ENCODE measurements around the gene CCRL2.
"Not testable (repeated sequence)": the region's sequence is repeated elsewhere in the genome, so short reads cannot be mapped to it uniquely, and the experiment has no call there.

Gene CCRL2

DNA sequence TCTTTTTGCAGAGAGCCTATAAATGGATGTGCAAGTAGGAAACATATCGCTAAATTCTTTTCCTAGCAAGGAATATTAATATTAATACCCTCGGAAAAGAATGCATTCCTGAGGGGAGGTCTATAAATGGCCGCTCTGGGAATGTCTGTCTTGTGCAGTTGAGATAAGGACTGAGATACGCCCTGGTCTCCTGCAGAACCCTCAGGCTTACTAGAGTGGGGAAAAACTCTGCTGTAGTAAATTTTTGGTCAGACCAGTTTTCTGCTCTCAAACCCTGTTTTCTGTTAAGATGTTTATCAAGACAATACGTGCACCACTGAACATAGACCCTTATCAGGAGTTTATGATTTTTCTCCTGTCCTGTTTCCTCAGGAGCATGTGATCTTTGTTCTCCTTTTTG lies 24.8 kb downstream of the CCRL2 start:
- DNase-seq: not testable (repeated sequence)

DNA sequence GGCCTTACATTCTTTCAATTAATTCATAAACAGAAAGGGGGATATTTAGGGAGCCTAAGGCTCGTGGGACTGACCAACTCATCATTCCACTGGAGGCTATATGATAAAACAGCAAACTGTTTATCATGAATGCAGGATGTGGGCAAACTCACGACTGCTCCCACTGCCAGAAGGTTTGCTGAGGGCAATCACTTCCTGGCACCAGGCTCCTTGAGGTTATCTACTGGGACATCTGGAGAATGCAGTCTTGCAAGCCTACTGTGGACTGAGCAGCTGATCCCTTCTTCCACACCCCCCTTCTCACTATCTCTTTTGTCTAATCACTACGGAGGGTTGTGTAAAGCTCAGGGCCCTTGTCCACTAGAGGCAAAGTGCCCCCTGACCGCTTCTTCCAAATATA lies 26.1 kb downstream of the CCRL2 start:
- DNase-seq: not testable (repeated sequence)

DNA sequence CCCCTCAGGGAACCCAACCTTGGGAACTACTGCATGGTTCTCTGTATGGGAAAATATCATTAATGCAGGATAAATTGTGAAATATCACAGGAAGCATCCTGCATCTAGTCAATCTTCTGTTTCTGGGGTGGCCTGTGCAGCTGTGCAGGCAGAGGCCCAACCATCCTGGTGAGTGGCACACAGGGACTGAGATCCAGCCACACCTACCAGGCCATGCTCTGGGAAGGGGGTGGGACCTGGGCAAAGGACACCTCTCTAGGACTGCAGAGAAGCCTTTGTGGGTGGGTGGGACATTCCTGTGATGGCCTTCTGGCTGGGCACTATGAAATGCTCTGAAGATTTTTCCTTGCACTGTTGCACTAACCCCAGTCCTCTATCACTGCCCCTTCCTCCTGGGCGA lies 26.8 kb downstream of the CCRL2 start:
- DNase-seq: no peak

- no peak for DNase-seq
Measured at GRCh38 chr3:46435081-46435726, 28.1 kb downstream of the CCRL2 start.

GRCh38 chr3:46438831-46439230 lies 31.8 kb downstream of the CCRL2 start:
- DNase-seq: no peak

- DNase-seq: peak in 3 of 6 experiments; percentile 5 to 65 (median 27)
Measured at GRCh38 chr3:46440531-46441294, 33.7 kb downstream of the CCRL2 start.

DNA sequence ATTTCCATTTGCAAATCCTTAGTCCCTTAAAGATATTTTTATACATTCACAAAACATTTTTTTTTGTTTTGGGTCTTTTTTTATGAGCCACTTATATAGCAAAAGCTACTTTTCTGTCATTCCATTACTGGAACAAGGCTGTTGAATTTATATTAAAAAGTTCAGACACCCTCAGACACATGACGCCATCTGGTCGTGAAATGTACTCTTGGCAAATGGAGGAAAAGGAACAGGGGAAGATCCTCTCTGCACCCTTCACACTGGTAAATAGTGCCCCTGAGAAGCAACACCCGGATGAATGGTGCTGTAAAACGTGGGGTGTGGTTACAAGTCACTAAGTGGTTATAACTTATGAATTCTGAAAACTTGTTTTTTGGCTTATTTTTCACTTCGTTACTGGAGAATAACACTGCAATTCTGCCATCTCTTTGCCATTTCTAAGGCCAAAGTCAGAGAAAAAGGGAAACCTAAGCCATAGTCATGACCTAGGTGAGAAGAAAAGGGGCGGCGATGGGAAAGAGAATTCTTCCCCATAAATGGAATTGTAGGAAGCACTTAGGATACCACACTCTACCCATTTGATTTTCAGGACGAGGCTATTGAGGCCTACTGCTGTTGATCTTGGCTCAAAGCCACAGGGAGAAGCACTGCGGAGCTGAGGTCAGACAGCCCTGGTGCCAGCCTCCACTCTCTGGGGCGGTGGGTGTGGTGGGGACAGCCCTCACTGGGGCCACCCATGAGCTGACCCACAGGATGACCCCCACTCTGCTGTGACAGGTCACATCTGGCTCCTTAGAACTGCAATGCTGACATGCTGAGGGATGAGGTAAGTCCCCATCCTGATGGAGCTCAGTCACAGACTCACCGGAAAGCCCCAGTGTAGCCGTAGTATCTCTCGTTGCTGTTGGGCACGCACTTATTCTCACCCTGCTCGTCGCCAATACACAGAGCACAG lies 35.8 kb downstream of the CCRL2 start:
- peak in 2 of 6 experiments; percentile 12 to 47 for DNase-seq

- DNase-seq: no peak
Measured at GRCh38 chr3:46447228-46447985, 40.3 kb downstream of the CCRL2 start.

GRCh38 chr3:46448721-46449120 lies 41.7 kb downstream of the CCRL2 start:
- no peak for DNase-seq

DNA sequence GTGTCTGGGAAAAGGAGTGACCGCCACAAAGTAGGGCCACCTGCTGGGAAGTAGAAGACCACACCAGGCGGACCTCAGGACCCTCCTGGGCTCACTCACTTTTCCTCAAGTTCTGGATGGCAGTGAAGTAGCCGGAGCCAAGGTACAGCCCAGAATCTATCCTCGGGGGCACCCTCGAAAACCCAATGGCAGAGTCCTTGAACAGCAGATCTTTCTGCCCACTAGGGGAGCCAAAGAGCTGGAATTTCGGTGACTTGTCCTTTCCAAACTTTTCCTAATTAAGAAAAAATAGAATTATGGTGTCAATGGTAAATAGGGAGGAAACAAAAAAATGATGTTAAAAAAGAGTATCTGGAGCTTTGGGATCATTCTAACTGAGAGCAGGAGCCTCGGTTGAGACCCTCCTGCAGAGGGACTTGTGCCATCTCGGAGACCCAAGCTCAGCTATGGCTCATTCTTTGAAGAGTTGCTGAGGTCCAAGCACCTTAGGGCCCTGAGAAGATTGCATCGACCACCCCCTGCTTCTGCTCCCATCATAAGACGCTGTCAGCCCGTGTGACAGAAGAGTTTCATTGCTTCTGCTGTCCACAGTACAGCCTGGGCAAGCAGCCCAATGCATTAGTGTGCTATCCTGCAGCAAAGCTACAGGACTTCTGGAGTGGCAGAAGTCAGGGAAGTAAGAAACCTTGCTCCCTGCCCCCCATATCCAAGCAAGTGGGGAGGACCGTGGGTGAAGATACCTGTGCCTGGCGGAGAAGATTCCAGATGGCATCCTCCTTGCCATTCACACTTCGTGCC lies 42.9 kb downstream of the CCRL2 start:
- no peak for DNase-seq

GRCh38 chr3:46453526-46454208 lies 46.6 kb downstream of the CCRL2 start:
- DNase-seq: no peak

DNA sequence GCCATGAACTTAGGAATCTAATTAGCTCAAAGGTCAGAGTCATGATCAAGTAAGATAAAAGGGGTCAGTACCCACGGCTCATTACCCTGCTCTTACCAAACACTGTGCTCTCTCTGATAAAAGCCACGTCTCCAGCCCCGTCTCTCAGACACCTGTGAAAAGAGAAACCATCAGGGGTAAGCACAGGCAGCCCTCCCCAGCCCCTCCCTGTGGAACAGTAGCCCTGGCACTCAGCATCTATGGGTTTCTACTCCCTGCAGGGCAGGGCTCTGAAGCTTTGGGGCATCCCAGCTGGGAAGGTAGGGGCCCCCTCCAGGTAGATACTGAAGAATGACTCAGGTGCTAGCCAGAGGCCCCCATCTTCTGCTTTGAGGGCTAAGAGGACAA lies 47.1 kb downstream of the CCRL2 start:
- DNase-seq: no peak

- DNase-seq: no peak
Measured at GRCh38 chr3:46454606-46455005, 47.5 kb downstream of the CCRL2 start.

DNA sequence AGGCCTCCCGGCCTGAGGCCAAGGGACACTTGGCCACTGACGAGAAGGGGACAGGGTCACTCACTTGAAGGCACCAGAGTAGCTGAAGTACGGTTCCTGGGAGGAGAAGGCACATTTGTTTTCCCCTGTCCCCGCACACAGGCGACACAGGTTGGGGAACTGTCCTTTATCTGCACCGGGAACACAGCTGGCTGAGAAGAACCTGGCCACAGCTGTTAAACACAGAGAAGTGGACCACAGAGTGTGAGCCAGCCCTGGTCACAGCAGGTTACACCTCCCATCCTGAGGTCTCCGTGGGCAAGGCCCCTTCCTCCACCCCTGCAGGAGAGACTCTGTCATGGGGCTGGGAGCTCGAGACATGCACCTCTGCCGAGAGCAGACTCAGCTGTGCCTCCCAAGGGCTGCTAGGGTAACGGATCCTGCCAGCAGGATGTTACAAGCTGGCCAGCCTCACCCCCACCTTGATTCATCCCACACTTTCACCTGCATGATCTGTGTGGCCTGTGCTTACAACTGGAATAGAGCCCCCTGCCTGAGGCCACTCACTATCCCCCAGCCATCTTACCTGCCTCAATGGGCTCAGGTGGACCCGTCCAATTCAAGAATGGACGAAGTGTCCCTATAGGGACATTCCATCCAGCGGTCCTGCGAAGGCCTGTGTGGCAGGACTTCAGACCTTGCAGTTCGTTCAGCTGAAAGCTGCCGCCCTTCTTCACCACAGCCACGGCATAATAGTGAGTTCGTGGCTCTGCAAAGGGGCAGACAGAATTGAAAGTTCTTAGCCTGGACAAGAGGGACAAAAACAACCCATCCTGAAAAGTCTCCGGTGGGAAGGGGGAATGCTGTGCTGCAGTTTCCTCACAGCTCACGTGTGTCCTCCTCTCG lies 48.4 kb downstream of the CCRL2 start:
- DNase-seq: no peak

GRCh38 chr3:46456118-46456517 lies 49.1 kb downstream of the CCRL2 start:
- no peak for DNase-seq
